GM18517 (cell line): Measurements from ENCODE around the gene DDX60.
"Not testable (repeated sequence)": the region's sequence is repeated elsewhere in the genome, so short reads cannot be mapped to it uniquely, and the experiment has no call there.

Experiments used
- ATAC-seq: cut with Tn5 transposase; IDR thresholded peaks from one replicate; pipeline ENCODE4 v1.9.1; 2021; ENCODE audit warnings: mild to moderate bottlenecking, moderate library complexity; ENCODE audit not compliant: unreplicated experiment

Gene DDX60

GRCh38 chr4:168213511-168213910 lies 105.0 kb downstream of the DDX60 start:
- not testable (repeated sequence) for ATAC-seq

GRCh38 chr4:168212656-168213055 lies 105.9 kb downstream of the DDX60 start:
- ATAC-seq, result no peak

- no peak for ATAC-seq
Observed at GRCh38 chr4:168208957-168209614, 109.5 kb downstream of the DDX60 start.

- ATAC-seq, result no peak
Observed at GRCh38 chr4:168203233-168203911, 115.2 kb downstream of the DDX60 start.

GRCh38 chr4:168200685-168201084 lies 117.9 kb downstream of the DDX60 start:
- no peak for ATAC-seq

- no peak for ATAC-seq
Observed at GRCh38 chr4:168199260-168199957, 119.1 kb downstream of the DDX60 start.

- no peak for ATAC-seq
Observed at GRCh38 chr4:168197926-168198325, 120.6 kb downstream of the DDX60 start.

GRCh38 chr4:168188754-168189153 lies 129.8 kb downstream of the DDX60 start:
- ATAC-seq, result peak; percentile 77

GRCh38 chr4:168183717-168184571 lies 134.6 kb downstream of the DDX60 start:
- ATAC-seq, result no peak

GRCh38 chr4:168177546-168178149 lies 140.9 kb downstream of the DDX60 start:
- no peak for ATAC-seq

GRCh38 chr4:168174308-168174707 lies 144.2 kb downstream of the DDX60 start:
- ATAC-seq, result no peak

- ATAC-seq, result no peak
Observed at GRCh38 chr4:168167714-168168284, 150.8 kb downstream of the DDX60 start.
